ENCODE results near the gene KCNJ9.
"Not testable (repeated sequence)": the region's sequence is repeated elsewhere in the genome, so short reads cannot be mapped to it uniquely, and the experiment has no call there.

Gene KCNJ9

DNA sequence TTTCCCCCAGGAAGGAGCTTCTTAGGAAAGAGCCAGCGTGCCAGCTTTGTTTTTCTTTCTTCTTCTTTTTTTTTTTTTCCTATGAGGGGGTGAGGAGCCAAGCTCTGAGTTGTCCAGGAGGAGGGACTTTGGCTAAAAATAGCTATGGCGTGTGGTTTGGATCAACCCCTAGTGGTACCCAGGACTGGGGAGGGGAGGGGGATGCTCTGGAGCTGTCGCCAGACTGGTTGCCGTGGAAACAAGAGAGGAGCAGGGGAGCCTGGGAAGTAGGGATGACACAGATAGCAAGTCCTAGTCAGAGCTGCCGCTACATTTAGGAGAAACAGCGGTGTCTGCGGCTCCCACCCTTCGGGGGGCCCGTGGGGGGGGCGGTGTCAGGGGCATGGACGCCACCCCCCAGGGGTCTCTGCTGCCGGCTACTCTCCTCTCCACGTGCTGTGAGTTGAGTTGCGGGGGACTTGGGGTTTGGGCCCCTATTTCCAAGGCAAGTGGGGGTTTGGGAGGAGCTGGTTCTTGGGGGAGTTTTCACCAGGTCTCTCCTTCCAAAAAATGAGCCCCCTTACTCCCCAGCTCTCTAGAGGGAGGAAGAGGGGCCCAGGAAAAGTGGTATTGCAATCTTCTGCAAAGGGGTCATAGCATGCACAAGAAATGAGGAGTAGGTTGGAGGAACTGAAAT, at the start of gene KCNJ9:
KCNJ9 (plus strand) TSS at position 278 of the 676 bp plus-strand sequence. CDS start 2,493 bp downstream, outside the sequence.
- no peak for DNase-seq

DNA sequence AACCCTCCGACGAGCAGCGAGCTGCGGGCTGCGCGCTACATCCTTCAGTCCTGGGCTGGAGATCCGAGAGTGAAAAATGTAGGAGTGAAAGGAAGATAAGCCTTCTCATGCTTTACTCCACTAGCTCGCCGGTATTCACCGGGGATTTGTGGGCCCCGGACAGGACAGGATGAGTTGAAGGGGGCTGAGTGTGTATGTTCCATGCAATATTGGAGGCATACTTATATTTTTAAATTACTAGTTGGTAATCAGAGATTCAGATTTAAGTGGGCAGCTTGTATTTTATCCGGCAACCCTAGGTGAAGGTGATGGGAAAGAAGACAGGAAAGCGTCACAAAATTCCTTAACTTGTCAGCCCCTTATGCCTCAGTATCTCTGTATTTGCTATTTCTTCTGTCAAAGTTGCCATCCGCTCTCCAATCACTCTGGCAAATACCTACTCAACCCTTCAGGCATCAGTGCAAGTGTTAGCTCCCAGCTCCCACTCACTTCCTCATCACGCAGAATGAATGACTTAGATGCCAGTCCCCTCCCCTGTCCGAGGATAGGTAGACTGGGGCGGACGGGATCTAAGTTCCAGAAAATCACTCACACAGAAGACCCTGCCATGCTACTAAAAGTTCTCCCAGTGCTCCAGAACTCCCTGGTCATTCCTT, 49.0 kb upstream of the KCNJ9 start:
- DNase-seq, result peak; percentile 9

DNA sequence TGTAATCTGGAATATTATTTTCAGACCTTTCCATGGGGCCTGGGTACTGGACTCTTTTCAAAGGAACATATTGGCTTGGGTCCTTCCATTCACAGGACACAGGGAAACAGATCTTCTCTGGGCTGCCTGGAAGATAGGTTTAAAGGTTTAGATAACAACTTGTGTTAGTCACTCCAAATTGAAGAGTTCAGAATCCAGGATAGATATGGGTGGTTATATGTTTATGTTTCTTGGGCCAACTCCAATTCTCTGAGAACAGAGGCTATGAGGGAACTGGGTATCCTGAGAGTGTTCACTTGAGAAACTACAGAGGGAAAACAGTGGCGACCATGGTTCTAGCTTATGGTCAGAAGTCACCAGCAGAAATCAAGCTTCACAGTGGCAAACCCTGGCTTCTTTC, 40.9 kb upstream of the KCNJ9 start:
- DNase-seq, result no peak

DNA sequence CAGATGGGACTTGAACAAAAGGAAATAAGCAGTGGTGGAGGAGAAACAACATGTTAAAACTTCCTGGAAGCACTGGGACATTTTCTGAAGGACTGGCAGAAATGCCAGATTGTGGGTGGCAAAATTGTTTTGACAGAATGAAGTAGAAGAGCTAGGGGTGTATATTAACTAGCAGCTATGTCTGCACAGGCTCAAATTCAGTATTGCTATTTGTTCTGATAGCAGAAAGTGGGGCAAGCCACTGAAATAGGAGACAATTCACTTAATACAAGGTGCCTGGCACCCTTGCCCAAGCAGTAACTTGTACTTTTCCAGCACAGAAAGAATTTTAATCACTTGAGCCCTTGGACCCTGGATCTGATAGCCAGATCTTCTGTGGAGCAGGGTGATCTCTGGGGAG, 37.8 kb upstream of the KCNJ9 start:
- DNase-seq, result no peak

DNA sequence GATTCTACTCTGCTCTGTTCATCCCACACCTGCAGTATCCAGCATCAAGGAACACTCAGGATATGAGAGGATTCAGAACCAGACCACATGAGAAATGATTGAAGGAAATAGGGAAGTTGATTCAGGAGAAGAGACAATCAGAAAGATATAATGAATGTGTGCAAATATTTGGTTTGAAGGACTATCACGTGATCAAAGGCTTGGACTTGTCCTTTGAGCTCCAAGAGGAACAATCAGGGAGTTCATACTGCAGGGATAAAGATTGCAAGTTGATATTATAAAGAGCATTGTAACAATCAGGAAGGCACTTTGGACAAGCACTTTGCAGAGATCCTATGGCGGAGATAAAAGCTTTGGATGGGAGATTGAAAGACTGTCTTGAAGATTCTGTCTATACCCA, 35.7 kb upstream of the KCNJ9 start:
- DNase-seq, result no peak

GRCh38 chr1:160046494-160047110, 34.7 kb upstream of the KCNJ9 start:
- no peak for DNase-seq

- no peak for DNase-seq
Observed at GRCh38 chr1:160047111-160047991, 34.0 kb upstream of the KCNJ9 start.

DNA sequence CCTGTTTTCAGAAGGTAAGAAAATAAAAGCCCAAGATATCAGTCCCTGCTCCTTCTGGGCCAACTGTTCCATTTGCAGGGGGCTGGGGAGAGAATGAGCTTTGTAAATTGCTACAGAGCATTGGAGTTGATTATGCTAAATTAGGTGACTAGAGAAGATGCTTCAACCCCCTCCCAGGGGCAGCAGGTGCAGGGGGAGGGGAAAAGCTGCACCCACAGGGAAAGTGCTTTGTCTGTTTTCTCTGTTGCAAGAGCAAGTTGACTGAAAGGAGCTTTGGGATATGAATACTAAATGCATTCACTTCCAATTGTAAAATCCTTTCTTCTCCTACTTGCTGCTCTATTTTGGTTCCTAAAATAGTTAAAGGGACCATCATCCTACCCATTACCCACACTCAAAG, 33.0 kb upstream of the KCNJ9 start:
- no peak for DNase-seq

DNA sequence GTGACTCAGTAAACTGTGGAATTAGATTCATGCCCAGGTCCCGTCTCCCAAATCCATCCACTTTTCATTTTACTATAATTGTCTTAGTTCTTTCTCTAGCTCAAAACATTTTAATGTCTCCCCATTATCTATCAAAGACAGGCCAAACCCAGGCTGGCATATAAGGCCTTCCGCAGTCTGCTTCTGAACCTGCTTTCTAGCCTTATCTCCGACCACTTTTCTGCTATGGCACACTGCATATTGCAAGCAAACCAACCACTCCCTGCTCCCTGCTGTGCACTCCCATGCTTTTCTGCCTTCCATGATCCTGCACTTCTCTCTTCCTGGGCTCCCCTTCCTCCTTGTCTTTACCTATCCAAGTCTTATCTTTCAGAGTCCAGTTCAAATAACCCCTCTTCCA, 32.2 kb upstream of the KCNJ9 start:
- no peak for DNase-seq

DNA sequence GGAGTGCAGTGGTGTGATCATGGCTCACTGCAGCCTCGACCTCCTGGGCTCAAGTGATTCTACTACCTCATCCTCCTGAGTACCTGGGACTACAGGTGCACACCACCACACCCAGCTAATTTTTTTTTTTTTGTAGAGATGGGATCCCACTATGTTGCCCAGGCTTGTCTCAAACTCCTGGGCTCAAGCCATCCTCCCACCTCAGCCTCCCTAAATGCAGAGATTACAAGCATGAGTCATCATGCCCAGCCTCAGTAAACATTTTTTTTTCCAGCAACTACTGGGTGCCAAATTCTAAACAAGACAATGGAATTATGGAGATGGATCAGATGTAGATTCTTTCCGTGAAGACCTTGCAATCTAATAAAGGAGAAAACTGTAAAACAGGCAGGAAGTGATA, 31.2 kb upstream of the KCNJ9 start:
- DNase-seq, result not testable (repeated sequence)

DNA sequence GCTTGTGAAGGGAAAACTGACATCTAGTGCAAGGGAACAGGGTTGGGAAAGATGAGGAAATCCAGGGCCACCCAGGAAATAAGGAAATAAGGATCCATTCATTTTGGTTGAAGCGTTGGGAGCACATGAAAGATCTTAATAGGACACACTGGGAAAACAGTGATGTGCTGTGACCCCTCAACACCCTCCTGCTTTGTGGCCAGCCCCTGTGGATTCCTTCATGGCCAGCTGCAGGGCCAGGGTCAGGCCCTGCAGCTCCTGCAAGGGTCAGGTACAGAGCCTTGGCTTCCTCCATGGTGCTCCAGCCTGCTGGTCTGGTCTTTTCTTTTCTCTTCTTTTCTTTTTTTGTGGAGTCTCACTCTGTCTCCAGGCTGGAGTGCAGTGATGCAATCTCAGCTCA, 30.7 kb upstream of the KCNJ9 start:
- no peak for DNase-seq

- no peak for DNase-seq
Observed at GRCh38 chr1:160052936-160053335, 28.4 kb upstream of the KCNJ9 start.

- DNase-seq, result no peak
Observed at GRCh38 chr1:160053548-160054365, 27.6 kb upstream of the KCNJ9 start.

- DNase-seq, result no peak
Observed at GRCh38 chr1:160056648-160057169, 24.6 kb upstream of the KCNJ9 start.

DNA sequence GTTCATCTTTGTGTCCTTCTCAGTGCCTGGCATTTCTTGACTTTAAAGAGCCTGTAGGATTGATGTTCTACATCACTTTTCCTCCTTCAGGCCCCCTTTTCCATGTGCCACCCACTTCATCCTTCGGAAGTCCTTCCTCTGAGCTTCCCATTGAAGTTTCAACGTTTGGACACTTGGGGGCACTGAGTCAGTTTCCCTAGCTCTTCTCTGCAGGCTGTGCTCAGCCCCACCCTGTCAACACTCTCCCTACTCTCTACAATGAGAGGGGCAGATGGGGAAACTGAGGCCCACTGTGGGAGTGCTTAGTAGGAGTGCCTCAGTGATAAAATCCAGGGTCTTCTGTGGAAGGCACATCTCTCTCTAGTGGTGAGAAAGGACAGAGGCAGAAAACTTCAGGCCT, 23.3 kb upstream of the KCNJ9 start:
- DNase-seq, result no peak

DNA sequence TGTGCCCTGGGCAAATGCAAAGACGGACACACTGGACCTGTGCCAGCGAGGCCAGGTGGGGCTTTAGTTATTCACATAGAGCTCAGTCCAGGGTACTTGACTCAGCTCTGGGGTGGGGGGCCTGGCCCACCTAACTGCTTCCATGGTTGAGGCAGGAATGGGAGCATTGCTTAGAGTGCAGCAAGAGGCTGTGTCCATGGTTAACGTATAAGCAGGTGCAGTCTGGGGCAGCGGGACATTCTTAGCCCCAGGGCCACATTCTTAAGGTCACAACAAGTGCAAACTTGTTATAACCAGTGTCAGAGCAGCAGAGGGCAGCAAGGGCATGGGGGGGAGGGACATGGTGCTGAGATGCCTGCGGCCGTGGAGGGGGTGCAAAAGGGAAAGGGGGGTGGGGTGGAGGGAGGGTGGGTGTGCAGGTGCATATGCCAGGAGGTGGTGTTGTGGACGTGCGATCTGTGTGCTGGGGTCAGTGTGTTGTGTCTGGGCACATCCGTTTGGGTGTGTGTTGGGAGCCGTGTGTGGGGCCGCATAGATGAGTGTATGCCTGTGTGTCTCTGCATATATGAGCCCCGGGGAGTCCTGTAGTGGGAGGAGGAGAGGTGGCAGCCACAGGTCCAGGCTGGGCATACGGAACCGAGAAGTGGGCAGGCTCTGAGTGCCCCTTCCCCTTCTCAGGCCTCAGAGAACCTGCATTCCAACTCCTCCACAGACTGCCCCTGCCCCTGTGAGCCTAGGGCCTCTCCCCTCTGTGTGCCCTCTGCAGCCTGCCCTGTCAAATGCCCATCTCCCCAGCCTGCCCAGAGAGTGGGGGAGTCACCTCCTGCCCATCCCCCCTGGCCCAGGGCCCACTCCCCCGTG, 19.7 kb upstream of the KCNJ9 start:
- DNase-seq, result no peak

GRCh38 chr1:160062230-160062532, 19.2 kb upstream of the KCNJ9 start:
- no peak for DNase-seq

DNA sequence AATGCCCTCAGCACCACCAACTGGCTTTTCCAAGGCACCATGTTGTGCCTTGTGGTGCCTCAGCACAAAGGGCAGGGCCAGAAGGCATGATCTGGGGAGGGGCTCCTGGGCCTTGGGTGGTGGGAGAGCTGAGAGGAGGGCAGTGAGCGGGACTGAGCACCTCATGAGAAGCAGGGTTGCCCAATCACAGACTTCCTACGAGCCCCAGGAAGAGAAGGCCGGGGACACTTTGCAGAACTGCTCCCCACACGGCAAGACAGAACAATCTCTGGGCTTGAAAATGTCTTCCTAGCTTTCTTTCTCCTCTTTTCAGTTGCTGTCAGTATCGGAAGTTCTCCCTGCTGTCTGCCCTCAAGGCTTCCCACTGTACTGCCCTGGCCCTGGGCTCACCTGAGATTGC, 18.2 kb upstream of the KCNJ9 start:
- DNase-seq, result no peak

DNA sequence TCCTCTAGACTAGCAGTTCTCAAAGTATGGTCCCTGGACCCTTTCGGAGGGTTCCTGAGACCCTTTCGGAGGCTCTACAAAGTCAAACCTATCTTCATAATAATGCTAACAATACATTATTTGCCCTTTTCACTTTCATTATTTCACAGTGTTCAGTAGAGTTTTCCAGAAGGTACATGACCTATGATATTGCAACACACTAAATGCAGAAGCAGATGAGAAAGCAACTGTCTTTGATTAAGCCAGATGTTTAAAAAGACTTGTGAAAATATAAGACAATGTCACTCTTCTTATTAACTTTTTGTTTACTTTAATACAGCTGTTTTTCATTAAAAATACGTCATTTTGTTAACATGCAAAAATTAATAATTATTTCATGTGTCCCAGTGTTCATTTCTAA, 17.2 kb upstream of the KCNJ9 start:
- DNase-seq, result no peak

- no peak for DNase-seq
Observed at GRCh38 chr1:160064746-160065145, 16.6 kb upstream of the KCNJ9 start.

Data from NCI-H510A (cell line).